GM19099 (cell line): ENCODE measurements around the gene AP1M1.

Experiments used
- POLR2A ChIP-seq: IDR thresholded peaks from 3 replicates; pipeline ENCODE4 v1.6.1; 2011; ENCODE audit warnings: low read depth; ENCODE audit not compliant: insufficient read length; ENCODE audit errors: extremely low read depth

Gene AP1M1

GRCh38 chr19:16268676-16269319 lies 71.1 kb downstream of the AP1M1 start:
- TF ChIP-seq POLR2A, result no peak

- TF ChIP-seq POLR2A, result no peak
Measured at GRCh38 chr19:16272945-16273344, 75.2 kb downstream of the AP1M1 start.

GRCh38 chr19:16274447-16274846 lies 76.7 kb downstream of the AP1M1 start:
- no peak for TF ChIP-seq POLR2A

- TF ChIP-seq POLR2A, result no peak
Measured at GRCh38 chr19:16280306-16280705, 82.6 kb downstream of the AP1M1 start.

GRCh38 chr19:16281743-16282142 lies 84.0 kb downstream of the AP1M1 start:
- TF ChIP-seq POLR2A, result no peak

- no peak for TF ChIP-seq POLR2A
Measured at GRCh38 chr19:16283210-16284061, 85.7 kb downstream of the AP1M1 start.

- no peak for TF ChIP-seq POLR2A
Measured at GRCh38 chr19:16284505-16284904, 86.8 kb downstream of the AP1M1 start.

GRCh38 chr19:16285769-16286498 lies 88.2 kb downstream of the AP1M1 start:
- TF ChIP-seq POLR2A, result no peak

GRCh38 chr19:16288544-16288943 lies 90.8 kb downstream of the AP1M1 start:
- no peak for TF ChIP-seq POLR2A

- no peak for TF ChIP-seq POLR2A
Measured at GRCh38 chr19:16289594-16289993, 91.9 kb downstream of the AP1M1 start.

- no peak for TF ChIP-seq POLR2A
Measured at GRCh38 chr19:16290692-16291091, 93.0 kb downstream of the AP1M1 start.

GRCh38 chr19:16293118-16294091 lies 95.7 kb downstream of the AP1M1 start:
- no peak for TF ChIP-seq POLR2A

- TF ChIP-seq POLR2A, result no peak
Measured at GRCh38 chr19:16295057-16295456, 97.3 kb downstream of the AP1M1 start.
